Cardiac ventricle fibroblast (primary cell): ENCODE measurements around the gene IHH. TPM values are rescaled to one million over a fixed set of nuclear protein-coding genes. Genes with fewer than 3 reads are reported as not detected.

Experiments used
- total RNA-seq: library from RNA; depleted of rRNA; stranded (reverse); fragments of >200 nt; gene quantifications from 2 replicates; pipeline ENCODE4 v1.2.3, GENCODE V29; 2015

The IHH gene
- total RNA-seq = not detected in 2 replicates

GRCh38 chr2:219060821-219061791 lies at the start of gene IHH:
Gene IHH (minus strand): TSS chr2:219060921. CDS start chr2:219060467, 454 bp downstream.

GRCh38 chr2:219041252-219041651 lies 19.5 kb downstream of the IHH start, which contains the start of gene CFAP65:
Gene CFAP65 (minus strand): TSS chr2:219041516. CDS start chr2:219039048, 2,468 bp downstream.

Other genes with a start within 250 kb of the IHH start
- gene PRKAG3, start 229.1 kb downstream of the IHH start, total RNA-seq = 0.19 TPM in 1 of 2 replicates, not detected in the other
- 0.06 TPM in 1 of 2 replicates, not detected in the other for gene WNT6, start 201.1 kb downstream of the IHH start, total RNA-seq
- not detected in 2 replicates for gene WNT10A, start 180.1 kb downstream of the IHH start, total RNA-seq
- gene CDK5R2, start 101.3 kb downstream of the IHH start, total RNA-seq = 0.06 TPM in 1 of 2 replicates, not detected in the other
- not detected in 2 replicates for gene FEV, start 75.7 kb downstream of the IHH start, total RNA-seq
- not detected in 2 replicates for gene CRYBA2, start 67.5 kb downstream of the IHH start, total RNA-seq
- gene CFAP65, start 19.4 kb downstream of the IHH start, total RNA-seq = 0.34 TPM in 1 of 2 replicates, not detected in the other
- gene NHEJ1, start 99.9 kb upstream of the IHH start, total RNA-seq = 13.4 and 15.8 TPM in 2 replicates
- gene SLC23A3, start 109.1 kb upstream of the IHH start, total RNA-seq = 0.25 and 0.44 TPM in 2 replicates
- 20.8 and 32.6 TPM in 2 replicates for gene CNPPD1, start 116.0 kb upstream of the IHH start, total RNA-seq
- gene RETREG2, start 117.4 kb upstream of the IHH start, total RNA-seq = 43.9 and 47.7 TPM in 2 replicates
- gene ZFAND2B, start 145.9 kb upstream of the IHH start, total RNA-seq = 16.8 and 34.2 TPM in 2 replicates
- 28.4 and 29.5 TPM in 2 replicates for gene ABCB6, start 158.0 kb upstream of the IHH start, total RNA-seq
- 70.1 and 72.7 TPM in 2 replicates for gene ATG9A, start 168.7 kb upstream of the IHH start, total RNA-seq
- gene ANKZF1, start 168.9 kb upstream of the IHH start, total RNA-seq = 24.7 and 30.6 TPM in 2 replicates
- 7.0 and 12.2 TPM in 2 replicates for gene GLB1L, start 184.5 kb upstream of the IHH start, total RNA-seq
- 16.2 and 20.2 TPM in 2 replicates for gene STK16, start 184.6 kb upstream of the IHH start, total RNA-seq
- gene TUBA4B, start 192.3 kb upstream of the IHH start, total RNA-seq = not detected in 2 replicates
- 13.4 and 26.5 TPM in 2 replicates for gene TUBA4A, start 193.0 kb upstream of the IHH start, total RNA-seq
- 33.6 and 35.5 TPM in 2 replicates for gene DNAJB2, start 218.4 kb upstream of the IHH start, total RNA-seq
- gene PTPRN, start 248.5 kb upstream of the IHH start, total RNA-seq = 1.6 and 4.1 TPM in 2 replicates